MM.1S (cell line): ENCODE data around the gene GINS2.

ENCODE experiments used
- EZH2 ChIP-seq: fragments of 300-600 bp; sonication (generic); optimal IDR thresholded peaks from 2 replicates; pipeline ENCODE3; 2017; ENCODE audit warnings: low read depth, mild to moderate bottlenecking, antibody characterized with exemption, low read length, mixed read lengths
- EZH2phosphoT487 ChIP-seq: fragments of 300-600 bp; sonication (generic); IDR thresholded peaks from 2 replicates; pipeline ENCODE4 v1.6.1; 2018; ENCODE audit warnings: antibody characterized with exemption, low read length
- TF ChIP-seq, protein P1 (sequence below): fragments of 300-600 bp; sonication (generic); IDR thresholded peaks from 2 replicates; pipeline ENCODE4 v1.5.1; 2016; ENCODE audit warnings: antibody characterized with exemption, low read length, mixed read lengths

DNA sequence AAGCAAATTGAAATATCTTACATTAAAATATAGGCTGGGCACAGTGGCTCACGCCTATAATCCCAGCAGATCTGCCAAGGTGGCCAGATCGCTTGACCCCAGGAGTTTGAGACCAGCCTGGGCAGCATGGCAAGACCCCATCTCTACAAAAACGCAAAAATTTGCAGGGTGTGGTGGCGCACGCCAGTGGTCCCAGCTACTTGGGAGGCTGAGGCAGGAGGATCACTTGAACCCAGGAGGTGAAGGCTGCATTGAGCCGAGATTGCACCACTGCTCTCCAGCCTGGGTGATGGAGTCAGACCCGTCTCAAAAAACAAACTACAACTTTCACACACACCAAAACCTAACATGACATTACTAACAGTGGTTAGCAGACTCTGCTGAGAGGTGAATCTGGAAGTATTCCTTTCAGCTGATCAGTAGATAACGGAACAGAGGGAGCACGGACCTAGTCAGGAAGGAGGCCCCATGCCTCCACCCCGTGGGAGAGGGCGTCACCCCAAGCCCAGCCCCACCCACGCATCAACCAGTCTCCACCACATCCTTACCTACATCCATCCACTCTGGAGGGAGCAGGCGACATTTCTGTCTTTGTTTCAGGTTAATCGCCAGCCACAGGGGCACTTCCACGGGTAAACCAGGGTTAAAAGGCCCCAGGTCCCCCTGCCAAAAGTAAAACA is 1.7 kb downstream of the GINS2 start:
- TF ChIP-seq, protein P1, sequence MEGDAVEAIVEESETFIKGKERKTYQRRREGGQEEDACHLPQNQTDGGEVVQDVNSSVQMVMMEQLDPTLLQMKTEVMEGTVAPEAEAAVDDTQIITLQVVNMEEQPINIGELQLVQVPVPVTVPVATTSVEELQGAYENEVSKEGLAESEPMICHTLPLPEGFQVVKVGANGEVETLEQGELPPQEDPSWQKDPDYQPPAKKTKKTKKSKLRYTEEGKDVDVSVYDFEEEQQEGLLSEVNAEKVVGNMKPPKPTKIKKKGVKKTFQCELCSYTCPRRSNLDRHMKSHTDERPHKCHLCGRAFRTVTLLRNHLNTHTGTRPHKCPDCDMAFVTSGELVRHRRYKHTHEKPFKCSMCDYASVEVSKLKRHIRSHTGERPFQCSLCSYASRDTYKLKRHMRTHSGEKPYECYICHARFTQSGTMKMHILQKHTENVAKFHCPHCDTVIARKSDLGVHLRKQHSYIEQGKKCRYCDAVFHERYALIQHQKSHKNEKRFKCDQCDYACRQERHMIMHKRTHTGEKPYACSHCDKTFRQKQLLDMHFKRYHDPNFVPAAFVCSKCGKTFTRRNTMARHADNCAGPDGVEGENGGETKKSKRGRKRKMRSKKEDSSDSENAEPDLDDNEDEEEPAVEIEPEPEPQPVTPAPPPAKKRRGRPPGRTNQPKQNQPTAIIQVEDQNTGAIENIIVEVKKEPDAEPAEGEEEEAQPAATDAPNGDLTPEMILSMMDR: no peak
- no peak for TF ChIP-seq EZH2phosphoT487
- TF ChIP-seq EZH2: no peak
